PC-9 (cell line): Measurements from ENCODE around the gene TPST2. TPM values are rescaled to one million over a fixed set of nuclear protein-coding genes. Genes with fewer than 3 reads are reported as not detected.

ENCODE experiments used
- BruUV-seq: library from RNA; stranded (reverse); fragments of 400-500 nt; replicated peaks from 2 replicates; lab custom pipeline; 2021; lab: Mats Ljungman, UMichigan
- CTCF ChIA-PET: fragments of 300-600 bp; sonication (Branson Sonifier 250); formaldehyde crosslinking; loops from one replicate; lab custom pipeline; 2022; ENCODE audit warnings: antibody characterized with exemption; lab: Charles Lee
- POLR2A ChIA-PET: fragments of 300-600 bp; sonication (Branson Sonifier 250); formaldehyde crosslinking; loops from one replicate; lab custom pipeline; 2022; ENCODE audit warnings: antibody characterized with exemption; ENCODE audit not compliant: unreplicated experiment; lab: Charles Lee
- DNase-seq, 2 experiments: peaks; one replicate each; pipeline versions ENCODE4 v3.0.0 to v3.0.0-alpha.2; 2015 to 2022; ENCODE audit warnings: mixed read lengths in 1 of 2
- H2AFZ ChIP-seq: fragments of 200-600 bp; sonication (generic); 2 replicates; pipeline ENCODE4 v1.8.1; 2017; ENCODE audit warnings: antibody characterized with exemption
- H3F3A ChIP-seq: fragments of 200-600 bp; sonication (generic); 2 replicates; pipeline ENCODE4 v1.8.1; 2017; ENCODE audit warnings: antibody characterized with exemption, mild to moderate bottlenecking, low read depth; ENCODE audit not compliant: insufficient read depth
- H3K27ac ChIP-seq: fragments of 200-600 bp; sonication (generic); 2 replicates; pipeline ENCODE4 v1.6.1; 2016; ENCODE audit warnings: mixed run types
- H3K27me3 ChIP-seq: fragments of 200-600 bp; sonication (generic); 2 replicates; pipeline ENCODE4 v1.6.1; 2016; ENCODE audit warnings: low read depth, mixed run types; ENCODE audit not compliant: insufficient read depth
- H3K36me3 ChIP-seq: fragments of 200-600 bp; sonication (generic); 2 replicates; pipeline ENCODE4 v1.6.1; 2016; ENCODE audit warnings: low read depth, mixed run types
- H3K4me1 ChIP-seq: fragments of 200-600 bp; sonication (generic); replicated peaks from 2 replicates; pipeline ENCODE4 v1.6.1; 2016; ENCODE audit warnings: mixed run types; ENCODE audit not compliant: insufficient read depth
- H3K4me2 ChIP-seq: fragments of 200-600 bp; sonication (generic); 2 replicates; pipeline ENCODE4 v1.6.1; 2017; ENCODE audit warnings: mixed run types
- H3K4me3 ChIP-seq: fragments of 200-600 bp; sonication (generic); 2 replicates; pipeline ENCODE4 v1.6.1; 2016; ENCODE audit warnings: mixed run types
- H3K79me2 ChIP-seq: fragments of 200-600 bp; sonication (generic); 2 replicates; pipeline ENCODE4 v1.6.1; 2017; ENCODE audit warnings: low read depth, mixed run types
- H3K9me2 ChIP-seq: fragments of 200-600 bp; sonication (generic); 2 replicates; pipeline ENCODE4 v1.8.1; 2017; ENCODE audit warnings: mild to moderate bottlenecking; ENCODE audit not compliant: insufficient read depth
- H3K9me3 ChIP-seq: fragments of 200-600 bp; sonication (generic); 2 replicates; pipeline ENCODE4 v1.8.1; 2016; ENCODE audit warnings: low read depth; ENCODE audit not compliant: insufficient read depth
- H4K20me1 ChIP-seq: fragments of 200-600 bp; sonication (generic); 2 replicates; pipeline ENCODE4 v1.8.1; 2017; ENCODE audit not compliant: insufficient read depth
- EZH2 ChIP-seq: fragments of 200-600 bp; sonication (generic); IDR thresholded peaks from 2 replicates; pipeline ENCODE4 v1.8.0; 2017; ENCODE audit warnings: antibody characterized with exemption, low read depth
- intact Hi-C: fragments of 100-400 bp; cut with micrococcal nuclease; formaldehyde crosslinking; loops from one replicate; pipeline ENCODE4 v1.10.0; 2022; ENCODE audit not compliant: unreplicated experiment
- total RNA-seq: library from RNA; stranded (reverse); gene quantifications from 2 replicates; pipeline ENCODE4 v1.2.3, GENCODE V29; 2021
- TF ChIP-seq, protein P1 (sequence below): fragments of 200-600 bp; sonication (generic); conservative IDR thresholded peaks from 2 replicates; pipeline ENCODE4 v1.6.1; 2017; ENCODE audit warnings: mixed run types, antibody characterized with exemption, mild to moderate bottlenecking, moderate library complexity

The TPST2 gene
- total RNA-seq, 1 experiment from 2014 or later, result 13.5 TPM

DNA sequence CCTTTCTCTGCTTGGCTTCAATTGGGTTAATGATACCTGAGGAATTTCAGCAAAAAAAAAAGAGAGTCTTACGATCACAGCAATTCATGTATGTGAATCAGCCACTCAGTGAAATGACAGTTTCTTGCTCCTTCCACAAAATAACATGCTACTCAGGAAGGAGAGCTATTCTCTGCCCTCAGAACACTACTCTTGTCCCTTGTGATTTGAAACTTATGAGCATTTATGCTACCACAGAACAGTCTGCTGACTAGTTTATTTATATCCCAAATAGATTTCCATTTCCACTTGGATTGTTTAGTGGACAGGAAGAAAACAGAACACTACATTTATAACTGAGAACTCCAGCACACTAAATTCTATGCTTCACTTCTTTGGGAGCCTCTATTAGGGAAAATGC, 86.2 kb downstream of the TPST2 start:
- no peak for DNase-seq
- intact Hi-C loops, result no loop called here
- Histone ChIP-seq H3K4me3 (no peak overlapping the region), H2AFZ (no peak overlapping the region), H3K9me3 (no peaks in the 10 kb centered on the region), H3K9me2 (no peaks in the 10 kb centered on the region), H3K4me1 (no peaks in the 10 kb centered on the region), H4K20me1 (no peaks in the 10 kb centered on the region; the same call in none of the 2 replicates), H3F3A (no peaks in the 10 kb centered on the region), H3K4me2 (no peak overlapping the region), H3K27me3 (no peaks in the 10 kb centered on the region), H3K36me3 (peaks cover 37% of the 10 kb centered on the region), H3K79me2 (no peaks in the 10 kb centered on the region), H3K27ac (no peak overlapping the region)
- TF ChIP-seq EZH2, result no peak
- TF ChIP-seq, protein P1, sequence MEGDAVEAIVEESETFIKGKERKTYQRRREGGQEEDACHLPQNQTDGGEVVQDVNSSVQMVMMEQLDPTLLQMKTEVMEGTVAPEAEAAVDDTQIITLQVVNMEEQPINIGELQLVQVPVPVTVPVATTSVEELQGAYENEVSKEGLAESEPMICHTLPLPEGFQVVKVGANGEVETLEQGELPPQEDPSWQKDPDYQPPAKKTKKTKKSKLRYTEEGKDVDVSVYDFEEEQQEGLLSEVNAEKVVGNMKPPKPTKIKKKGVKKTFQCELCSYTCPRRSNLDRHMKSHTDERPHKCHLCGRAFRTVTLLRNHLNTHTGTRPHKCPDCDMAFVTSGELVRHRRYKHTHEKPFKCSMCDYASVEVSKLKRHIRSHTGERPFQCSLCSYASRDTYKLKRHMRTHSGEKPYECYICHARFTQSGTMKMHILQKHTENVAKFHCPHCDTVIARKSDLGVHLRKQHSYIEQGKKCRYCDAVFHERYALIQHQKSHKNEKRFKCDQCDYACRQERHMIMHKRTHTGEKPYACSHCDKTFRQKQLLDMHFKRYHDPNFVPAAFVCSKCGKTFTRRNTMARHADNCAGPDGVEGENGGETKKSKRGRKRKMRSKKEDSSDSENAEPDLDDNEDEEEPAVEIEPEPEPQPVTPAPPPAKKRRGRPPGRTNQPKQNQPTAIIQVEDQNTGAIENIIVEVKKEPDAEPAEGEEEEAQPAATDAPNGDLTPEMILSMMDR, result no peak
- CTCF ChIA-PET, result no interaction called here
- no TSS peak for BruUV-seq
- POLR2A ChIA-PET, result interaction anchor here (0.6 kb wide), 1 partner anchor 134 kb away, joined by 3 read pairs; no protein-coding TSS in a partner anchor

DNA sequence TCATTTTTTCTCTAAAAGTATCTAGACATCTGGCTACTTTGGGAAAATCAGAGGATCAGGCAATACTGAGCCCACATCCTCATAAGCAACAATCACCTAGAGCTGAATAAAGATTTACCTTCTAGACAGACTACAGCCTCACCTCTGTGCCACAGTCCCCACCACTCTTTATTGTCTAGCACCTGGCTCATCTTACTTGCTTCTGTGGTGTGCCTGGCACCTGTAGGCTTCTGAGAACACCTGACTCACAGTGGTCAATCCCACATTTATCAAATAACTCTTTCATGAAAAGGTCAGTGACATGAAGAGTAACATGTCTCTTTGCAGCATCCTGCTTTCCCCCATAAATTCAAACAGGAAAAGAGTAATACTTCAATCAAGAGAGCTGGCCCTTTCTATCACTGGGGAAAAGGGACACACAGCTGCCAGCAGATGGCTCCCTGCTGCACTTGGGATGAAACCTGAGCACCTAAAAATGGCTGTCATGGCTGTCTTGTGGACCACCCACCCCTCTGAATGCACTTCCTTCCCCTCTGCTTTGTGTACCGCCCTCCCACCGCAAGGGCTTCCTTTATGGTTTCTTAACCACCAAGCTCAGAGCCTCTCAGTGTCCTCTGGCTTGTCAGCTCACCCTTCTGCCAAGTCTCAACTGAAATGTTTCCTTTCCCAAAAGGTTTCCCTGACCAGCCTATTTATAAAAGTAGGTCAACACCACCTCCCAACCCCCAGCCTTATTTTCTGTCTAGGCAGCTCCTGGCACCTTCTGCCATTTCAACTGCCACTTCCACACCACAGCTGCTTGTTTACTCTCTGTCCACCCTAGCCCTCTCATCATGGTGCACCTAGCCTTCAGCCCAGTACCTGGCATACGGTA, 87.0 kb downstream of the TPST2 start:
- Histone ChIP-seq H2AFZ (no peak overlapping the region), H3F3A (no peaks in the 10 kb centered on the region), H3K79me2 (no peaks in the 10 kb centered on the region), H3K27ac (no peak overlapping the region), H3K4me1 (no peaks in the 10 kb centered on the region), H3K27me3 (no peaks in the 10 kb centered on the region), H4K20me1 (no peaks in the 10 kb centered on the region; the same call in none of the 2 replicates), H3K9me3 (no peaks in the 10 kb centered on the region), H3K4me3 (no peak overlapping the region), H3K4me2 (no peak overlapping the region), H3K36me3 (peaks cover 37% of the 10 kb centered on the region), H3K9me2 (no peaks in the 10 kb centered on the region)
- intact Hi-C loops, result no loop called here
- ChIA-PET CTCF (interaction anchor here (0.6 kb wide), 2 partner anchors 141 to 716 kb away, joined by 3 to 11 read pairs; no protein-coding TSS in a partner anchor), POLR2A (interaction anchor here (0.6 kb wide), 1 partner anchor 151 kb away, joined by 3 read pairs; no protein-coding TSS in a partner anchor)
- DNase-seq, result no peak
- no TSS peak for BruUV-seq
- no peak for TF ChIP-seq EZH2
- TF ChIP-seq, protein P1, result peak; percentile 58; the same call in 1 of the 2 replicates

DNA sequence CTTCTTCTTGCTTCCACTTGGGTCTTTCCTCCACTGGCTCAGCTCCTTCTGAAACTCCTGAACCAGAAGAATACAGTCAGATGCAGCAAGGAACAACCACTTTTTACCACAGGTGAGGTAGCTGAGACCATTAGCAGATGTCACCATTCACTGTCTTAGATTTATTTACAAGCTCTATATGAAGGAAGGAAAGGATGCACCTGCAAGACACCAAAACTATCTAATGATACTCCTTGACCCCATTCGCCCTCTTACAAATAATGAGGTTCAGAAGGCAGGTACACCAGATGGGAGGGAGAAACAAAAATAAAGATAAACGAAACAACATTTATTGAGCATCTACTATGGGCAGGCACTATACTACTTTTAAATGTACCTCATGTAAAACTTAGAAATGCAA, 87.9 kb downstream of the TPST2 start:
- BruUV-seq, result no TSS peak
- Histone ChIP-seq H4K20me1 (no peaks in the 10 kb centered on the region; the same call in none of the 2 replicates), H2AFZ (no peak overlapping the region), H3K9me2 (no peaks in the 10 kb centered on the region), H3K36me3 (peaks cover 41% of the 10 kb centered on the region), H3F3A (no peaks in the 10 kb centered on the region), H3K4me1 (no peaks in the 10 kb centered on the region), H3K27ac (no peak overlapping the region), H3K4me3 (no peak overlapping the region), H3K4me2 (no peak overlapping the region), H3K27me3 (no peaks in the 10 kb centered on the region), H3K9me3 (no peaks in the 10 kb centered on the region), H3K79me2 (no peaks in the 10 kb centered on the region)
- CTCF ChIA-PET, result no interaction called here
- intact Hi-C loops, result no loop called here
- POLR2A ChIA-PET, result no interaction called here
- DNase-seq, result no peak
- TF ChIP-seq EZH2, result no peak
- TF ChIP-seq, protein P1, result no peak
